T-helper 2 cell treated with Interferon-gamma antibody and Interleukin-4, amounts not matched to agents 5 μg/mL and 100 μg/mL, for 36 hours (primary cell): Measurements from ENCODE around the gene AKAP13.
"Not testable (repeated sequence)": the region's sequence is repeated elsewhere in the genome, so short reads cannot be mapped to it uniquely, and the experiment has no call there.

ENCODE experiments used
- DNase-seq: peaks from one replicate; pipeline ENCODE4 v3.0.0; 2021; ENCODE audit warnings: low spot score
- H3K27ac Mint-ChIP-seq: one replicate; pipeline ENCODE4 v1.8.0; 2021; ENCODE audit warnings: mild to moderate bottlenecking, mixed read lengths
- H3K27me3 Mint-ChIP-seq: one replicate; pipeline ENCODE4 v1.8.0; 2021; ENCODE audit warnings: low read depth, mixed read lengths
- H3K36me3 Mint-ChIP-seq: one replicate; pipeline ENCODE4 v1.8.0; 2021; ENCODE audit warnings: low read depth, mixed read lengths
- H3K4me1 Mint-ChIP-seq: one replicate; pipeline ENCODE4 v1.8.0; 2021; ENCODE audit warnings: low read depth, mixed read lengths
- H3K4me3 Mint-ChIP-seq: one replicate; pipeline ENCODE4 v1.8.0; 2022; ENCODE audit warnings: mild to moderate bottlenecking, moderate library complexity, mixed read lengths
- H3K9me3 Mint-ChIP-seq: one replicate; pipeline ENCODE4 v1.8.0; 2021; ENCODE audit warnings: mixed read lengths

The AKAP13 gene

GRCh38 chr15:85785887-85786780 is 405.7 kb downstream of the AKAP13 start:
- Mint-ChIP-seq H3K27ac (peak overlapping the region; percentile 64), H3K9me3 (no peaks in the 10 kb centered on the region), H3K4me1 (peaks cover 40% of the 10 kb centered on the region), H3K36me3 (peaks cover 3% of the 10 kb centered on the region), H3K27me3 (no peaks in the 10 kb centered on the region), H3K4me3 (peak overlapping the region; percentile 76)
- DNase-seq: no peak

GRCh38 chr15:85786781-85787114 is 406.3 kb downstream of the AKAP13 start:
- Mint-ChIP-seq H3K27ac (no peak overlapping the region), H3K27me3 (no peaks in the 10 kb centered on the region), H3K9me3 (no peaks in the 10 kb centered on the region), H3K36me3 (peaks cover 3% of the 10 kb centered on the region), H3K4me3 (no peak overlapping the region), H3K4me1 (peaks cover 46% of the 10 kb centered on the region)
- DNase-seq: no peak

- H3K36me3 Mint-ChIP-seq: peaks cover 3% of the 10 kb centered on the region
- DNase-seq: no peak
- H3K4me1 Mint-ChIP-seq: peaks cover 48% of the 10 kb centered on the region
- no peak overlapping the region for H3K4me3 Mint-ChIP-seq
- H3K27me3 Mint-ChIP-seq: no peaks in the 10 kb centered on the region
- H3K9me3 Mint-ChIP-seq: no peaks in the 10 kb centered on the region
- H3K27ac Mint-ChIP-seq: no peak overlapping the region
Measured at GRCh38 chr15:85788771-85789495, 408.5 kb downstream of the AKAP13 start.

- no peak overlapping the region for H3K27ac Mint-ChIP-seq
- H3K4me1 Mint-ChIP-seq: peaks cover 47% of the 10 kb centered on the region
- H3K4me3 Mint-ChIP-seq: no peak overlapping the region
- no peaks in the 10 kb centered on the region for H3K27me3 Mint-ChIP-seq
- H3K36me3 Mint-ChIP-seq: peaks cover 3% of the 10 kb centered on the region
- no peak for DNase-seq
- no peaks in the 10 kb centered on the region for H3K9me3 Mint-ChIP-seq
Measured at GRCh38 chr15:85789496-85789875, 409.1 kb downstream of the AKAP13 start.

GRCh38 chr15:85792102-85792731 is 411.8 kb downstream of the AKAP13 start:
- peaks cover 3% of the 10 kb centered on the region for H3K36me3 Mint-ChIP-seq
- H3K9me3 Mint-ChIP-seq: no peaks in the 10 kb centered on the region
- H3K4me3 Mint-ChIP-seq: no peak overlapping the region
- H3K4me1 Mint-ChIP-seq: peaks cover 39% of the 10 kb centered on the region
- DNase-seq: no peak
- H3K27me3 Mint-ChIP-seq: peaks cover 5% of the 10 kb centered on the region
- no peak overlapping the region for H3K27ac Mint-ChIP-seq

GRCh38 chr15:85792912-85793590 is 412.6 kb downstream of the AKAP13 start:
- peaks cover 3% of the 10 kb centered on the region for H3K36me3 Mint-ChIP-seq
- no peaks in the 10 kb centered on the region for H3K9me3 Mint-ChIP-seq
- DNase-seq: peak; percentile 33
- peak overlapping the region; percentile 82 for H3K4me3 Mint-ChIP-seq
- H3K27ac Mint-ChIP-seq: peak overlapping the region; percentile 51
- H3K4me1 Mint-ChIP-seq: peaks cover 34% of the 10 kb centered on the region
- H3K27me3 Mint-ChIP-seq: peaks cover 5% of the 10 kb centered on the region

GRCh38 chr15:85793641-85794597 is 413.5 kb downstream of the AKAP13 start:
- Mint-ChIP-seq H3K9me3 (no peaks in the 10 kb centered on the region), H3K4me3 (peak overlapping the region; percentile 82), H3K27ac (peak overlapping the region; percentile 51), H3K4me1 (peaks cover 34% of the 10 kb centered on the region), H3K36me3 (peaks cover 3% of the 10 kb centered on the region), H3K27me3 (peaks cover 5% of the 10 kb centered on the region)
- DNase-seq: peak; percentile 32

GRCh38 chr15:85794598-85795336 is 414.4 kb downstream of the AKAP13 start, which contains the start of gene KLHL25:
KLHL25 (minus strand) TSS chr15:85794925; CDS start chr15:85769810, 25,115 bp downstream.
- Mint-ChIP-seq H3K27me3 (peaks cover 5% of the 10 kb centered on the region), H3K9me3 (no peaks in the 10 kb centered on the region), H3K4me1 (peaks cover 34% of the 10 kb centered on the region), H3K4me3 (peak within 1 kb of the TSS; percentile 84), H3K36me3 (peaks cover 3% of the 10 kb centered on the region), H3K27ac (peak within 1 kb of the TSS; percentile 90)
- DNase-seq: peak; percentile 93

GRCh38 chr15:85795337-85796305 is 415.2 kb downstream of the AKAP13 start:
- peaks cover under 1% of the 10 kb centered on the region for H3K36me3 Mint-ChIP-seq
- H3K27me3 Mint-ChIP-seq: peaks cover 5% of the 10 kb centered on the region
- peak overlapping the region; percentile 84 for H3K4me3 Mint-ChIP-seq
- no peaks in the 10 kb centered on the region for H3K9me3 Mint-ChIP-seq
- DNase-seq: no peak
- peaks cover 31% of the 10 kb centered on the region for H3K4me1 Mint-ChIP-seq
- no peak overlapping the region for H3K27ac Mint-ChIP-seq

GRCh38 chr15:85796371-85796770 is 416.0 kb downstream of the AKAP13 start:
- not testable (repeated sequence) for H3K27ac Mint-ChIP-seq, H3K27me3 Mint-ChIP-seq, H3K36me3 Mint-ChIP-seq, H3K9me3 Mint-ChIP-seq, DNase-seq, H3K4me3 Mint-ChIP-seq
- H3K4me1 Mint-ChIP-seq: peaks cover 30% of the 10 kb centered on the region
